ENCODE results near the gene GMPPA. TPM values are rescaled to one million over a fixed set of nuclear protein-coding genes. Genes with fewer than 3 reads are reported as not detected.

GMPPA gene
- total RNA-seq, 1 donor from 2014 or later: 34.1 TPM

DNA sequence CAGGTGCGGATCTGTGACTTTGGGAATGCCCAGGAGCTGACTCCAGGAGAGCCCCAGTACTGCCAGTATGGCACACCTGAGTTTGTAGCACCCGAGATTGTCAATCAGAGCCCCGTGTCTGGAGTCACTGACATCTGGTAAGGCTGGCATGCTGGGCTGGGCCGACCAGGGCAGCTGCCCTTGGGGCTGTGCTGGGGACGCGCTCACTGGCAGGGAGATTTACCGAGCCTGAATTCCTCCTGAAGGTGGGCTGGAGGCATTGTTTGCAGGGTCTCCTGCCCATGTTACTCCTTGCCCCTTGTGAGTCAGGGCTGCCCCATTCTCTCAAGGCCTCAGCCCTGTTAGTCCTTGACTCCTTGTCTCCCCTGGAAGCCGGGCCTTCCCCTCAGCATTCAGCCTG, 18.7 kb upstream of the GMPPA start:
- DNase-seq (ENCODE audit: low read depth): no peak
- H3K36me3 ChIP-seq (ENCODE audit: control insufficient read depth, insufficient read depth, low read length): peaks cover 1% of the 10 kb centered on the region
- H3K4me3 ChIP-seq (ENCODE audit: low read depth, low read length): no peak overlapping the region
- TF ChIP-seq, protein P1, sequence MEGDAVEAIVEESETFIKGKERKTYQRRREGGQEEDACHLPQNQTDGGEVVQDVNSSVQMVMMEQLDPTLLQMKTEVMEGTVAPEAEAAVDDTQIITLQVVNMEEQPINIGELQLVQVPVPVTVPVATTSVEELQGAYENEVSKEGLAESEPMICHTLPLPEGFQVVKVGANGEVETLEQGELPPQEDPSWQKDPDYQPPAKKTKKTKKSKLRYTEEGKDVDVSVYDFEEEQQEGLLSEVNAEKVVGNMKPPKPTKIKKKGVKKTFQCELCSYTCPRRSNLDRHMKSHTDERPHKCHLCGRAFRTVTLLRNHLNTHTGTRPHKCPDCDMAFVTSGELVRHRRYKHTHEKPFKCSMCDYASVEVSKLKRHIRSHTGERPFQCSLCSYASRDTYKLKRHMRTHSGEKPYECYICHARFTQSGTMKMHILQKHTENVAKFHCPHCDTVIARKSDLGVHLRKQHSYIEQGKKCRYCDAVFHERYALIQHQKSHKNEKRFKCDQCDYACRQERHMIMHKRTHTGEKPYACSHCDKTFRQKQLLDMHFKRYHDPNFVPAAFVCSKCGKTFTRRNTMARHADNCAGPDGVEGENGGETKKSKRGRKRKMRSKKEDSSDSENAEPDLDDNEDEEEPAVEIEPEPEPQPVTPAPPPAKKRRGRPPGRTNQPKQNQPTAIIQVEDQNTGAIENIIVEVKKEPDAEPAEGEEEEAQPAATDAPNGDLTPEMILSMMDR (IDR thresholded peaks at IDR 0.05; ENCODE audit: insufficient read depth, low read length, poor library complexity, severe bottlenecking): no peak
- peaks cover 26% of the 10 kb centered on the region for H3K27me3 ChIP-seq (ENCODE audit: control insufficient read depth, insufficient read depth, low read length)

DNA sequence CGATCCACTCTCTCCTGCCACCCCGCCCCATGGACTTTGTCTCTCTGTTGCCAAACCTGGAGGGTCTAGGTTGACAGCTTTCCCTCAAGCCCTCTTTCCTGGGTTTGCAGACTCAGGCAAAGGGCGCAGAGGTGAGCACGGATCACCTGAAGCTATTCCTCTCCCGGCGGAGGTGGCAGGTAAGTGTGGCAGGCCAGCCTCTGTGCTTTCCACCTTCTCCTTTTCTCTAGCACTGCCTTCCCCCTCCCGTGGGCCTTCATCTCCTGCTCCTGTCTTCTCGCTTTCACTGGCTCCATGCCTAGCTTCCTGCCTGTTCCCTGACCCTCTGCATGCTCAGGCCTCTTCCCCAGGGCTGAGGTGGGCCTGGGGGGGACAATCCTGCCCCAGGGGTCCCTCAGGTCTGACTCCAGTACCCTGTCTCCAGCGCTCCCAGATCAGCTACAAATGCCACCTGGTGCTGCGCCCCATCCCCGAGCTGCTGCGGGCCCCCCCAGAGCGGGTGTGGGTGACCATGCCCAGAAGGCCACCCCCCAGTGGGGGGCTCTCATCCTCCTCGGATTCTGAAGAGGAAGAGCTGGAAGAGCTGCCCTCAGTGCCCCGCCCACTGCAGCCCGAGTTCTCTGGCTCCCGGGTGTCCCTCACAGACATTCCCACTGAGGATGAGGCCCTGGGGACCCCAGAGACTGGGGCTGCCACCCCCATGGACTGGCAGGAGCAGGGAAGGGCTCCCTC, 15.9 kb upstream of the GMPPA start:
- TF ChIP-seq, protein P1 (IDR thresholded peaks at IDR 0.05; ENCODE audit: insufficient read depth, low read length, poor library complexity, severe bottlenecking): no peak
- H3K27me3 ChIP-seq (ENCODE audit: control insufficient read depth, insufficient read depth, low read length): peaks cover 50% of the 10 kb centered on the region
- H3K4me3 ChIP-seq (ENCODE audit: low read depth, low read length): no peak overlapping the region
- no peak for DNase-seq (ENCODE audit: low read depth)
- H3K36me3 ChIP-seq (ENCODE audit: control insufficient read depth, insufficient read depth, low read length): no peaks in the 10 kb centered on the region

DNA sequence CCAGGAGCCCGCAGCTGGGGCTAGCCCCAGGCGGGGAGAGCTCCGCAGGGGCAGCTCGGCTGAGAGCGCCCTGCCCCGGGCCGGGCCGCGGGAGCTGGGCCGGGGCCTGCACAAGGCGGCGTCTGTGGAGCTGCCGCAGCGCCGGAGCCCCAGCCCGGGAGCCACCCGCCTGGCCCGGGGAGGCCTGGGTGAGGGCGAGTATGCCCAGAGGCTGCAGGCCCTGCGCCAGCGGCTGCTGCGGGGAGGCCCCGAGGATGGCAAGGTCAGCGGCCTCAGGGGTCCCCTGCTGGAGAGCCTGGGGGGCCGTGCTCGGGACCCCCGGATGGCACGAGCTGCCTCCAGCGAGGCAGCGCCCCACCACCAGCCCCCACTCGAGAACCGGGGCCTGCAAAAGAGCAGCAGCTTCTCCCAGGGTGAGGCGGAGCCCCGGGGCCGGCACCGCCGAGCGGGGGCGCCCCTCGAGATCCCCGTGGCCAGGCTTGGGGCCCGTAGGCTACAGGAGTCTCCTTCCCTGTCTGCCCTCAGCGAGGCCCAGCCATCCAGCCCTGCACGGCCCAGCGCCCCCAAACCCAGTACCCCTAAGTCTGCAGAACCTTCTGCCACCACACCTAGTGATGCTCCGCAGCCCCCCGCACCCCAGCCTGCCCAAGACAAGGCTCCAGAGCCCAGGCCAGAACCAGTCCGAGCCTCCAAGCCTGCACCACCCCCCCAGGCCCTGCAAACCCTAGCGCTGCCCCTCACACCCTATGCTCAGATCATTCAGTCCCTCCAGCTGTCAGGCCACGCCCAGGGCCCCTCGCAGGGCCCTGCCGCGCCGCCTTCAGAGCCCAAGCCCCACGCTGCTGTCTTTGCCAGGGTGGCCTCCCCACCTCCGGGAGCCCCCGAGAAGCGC, 15.0 kb upstream of the GMPPA start:
- TF ChIP-seq, protein P1 (IDR thresholded peaks at IDR 0.05; ENCODE audit: insufficient read depth, low read length, poor library complexity, severe bottlenecking): no peak
- Histone ChIP-seq H3K36me3 (ENCODE audit: control insufficient read depth, insufficient read depth, low read length) (no peaks in the 10 kb centered on the region), H3K27me3 (ENCODE audit: control insufficient read depth, insufficient read depth, low read length) (peaks cover 56% of the 10 kb centered on the region), H3K4me3 (ENCODE audit: low read depth, low read length) (no peak overlapping the region)
- no peak for DNase-seq (ENCODE audit: low read depth)

DNA sequence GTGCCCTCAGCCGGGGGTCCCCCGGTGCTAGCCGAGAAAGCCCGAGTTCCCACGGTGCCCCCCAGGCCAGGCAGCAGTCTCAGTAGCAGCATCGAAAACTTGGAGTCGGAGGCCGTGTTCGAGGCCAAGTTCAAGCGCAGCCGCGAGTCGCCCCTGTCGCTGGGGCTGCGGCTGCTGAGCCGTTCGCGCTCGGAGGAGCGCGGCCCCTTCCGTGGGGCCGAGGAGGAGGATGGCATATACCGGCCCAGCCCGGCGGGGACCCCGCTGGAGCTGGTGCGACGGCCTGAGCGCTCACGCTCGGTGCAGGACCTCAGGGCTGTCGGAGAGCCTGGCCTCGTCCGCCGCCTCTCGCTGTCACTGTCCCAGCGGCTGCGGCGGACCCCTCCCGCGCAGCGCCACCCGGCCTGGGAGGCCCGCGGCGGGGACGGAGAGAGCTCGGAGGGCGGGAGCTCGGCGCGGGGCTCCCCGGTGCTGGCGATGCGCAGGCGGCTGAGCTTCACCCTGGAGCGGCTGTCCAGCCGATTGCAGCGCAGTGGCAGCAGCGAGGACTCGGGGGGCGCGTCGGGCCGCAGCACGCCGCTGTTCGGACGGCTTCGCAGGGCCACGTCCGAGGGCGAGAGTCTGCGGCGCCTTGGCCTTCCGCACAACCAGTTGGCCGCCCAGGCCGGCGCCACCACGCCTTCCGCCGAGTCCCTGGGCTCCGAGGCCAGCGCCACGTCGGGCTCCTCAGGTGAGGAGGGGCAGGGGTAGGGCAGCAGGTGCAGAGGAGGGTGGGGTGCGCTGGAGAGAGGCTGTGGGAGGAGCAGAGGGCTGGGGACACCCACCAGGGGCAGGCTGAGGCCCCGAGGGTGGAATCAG, 14.1 kb upstream of the GMPPA start:
- Histone ChIP-seq H3K4me3 (ENCODE audit: low read depth, low read length) (no peak overlapping the region), H3K36me3 (ENCODE audit: control insufficient read depth, insufficient read depth, low read length) (no peaks in the 10 kb centered on the region), H3K27me3 (ENCODE audit: control insufficient read depth, insufficient read depth, low read length) (peaks cover 54% of the 10 kb centered on the region)
- DNase-seq (ENCODE audit: low read depth): no peak
- TF ChIP-seq, protein P1 (IDR thresholded peaks at IDR 0.05; ENCODE audit: insufficient read depth, low read length, poor library complexity, severe bottlenecking): no peak

DNA sequence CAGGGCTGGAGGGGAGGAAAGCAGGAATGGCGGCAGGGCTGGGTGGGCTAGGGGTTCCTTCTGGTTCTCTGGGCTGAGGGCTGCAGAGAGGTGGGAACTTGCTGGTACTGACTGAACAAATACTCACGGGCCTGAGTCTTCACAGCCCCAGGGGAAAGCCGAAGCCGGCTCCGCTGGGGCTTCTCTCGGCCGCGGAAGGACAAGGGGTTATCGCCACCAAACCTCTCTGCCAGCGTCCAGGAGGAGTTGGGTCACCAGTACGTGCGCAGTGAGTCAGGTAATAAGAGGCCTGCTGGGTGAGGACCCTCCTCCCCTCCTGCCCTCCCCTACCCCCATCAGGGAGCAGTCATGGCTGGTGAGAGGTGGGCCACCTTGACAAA, 13.5 kb upstream of the GMPPA start:
- TF ChIP-seq, protein P1 (IDR thresholded peaks at IDR 0.05; ENCODE audit: insufficient read depth, low read length, poor library complexity, severe bottlenecking): no peak
- Histone ChIP-seq H3K27me3 (ENCODE audit: control insufficient read depth, insufficient read depth, low read length) (peaks cover 56% of the 10 kb centered on the region), H3K36me3 (ENCODE audit: control insufficient read depth, insufficient read depth, low read length) (no peaks in the 10 kb centered on the region), H3K4me3 (ENCODE audit: low read depth, low read length) (no peak overlapping the region)
- DNase-seq (ENCODE audit: low read depth): no peak
